Measurements from ENCODE around the gene NHP2. TPM values are rescaled to one million over a fixed set of nuclear protein-coding genes. Genes with fewer than 3 reads are reported as not detected.

Gene NHP2
- total and polyA plus RNA-seq, 2 experiments from 2014 or later, result 435 to 455 TPM

DNA sequence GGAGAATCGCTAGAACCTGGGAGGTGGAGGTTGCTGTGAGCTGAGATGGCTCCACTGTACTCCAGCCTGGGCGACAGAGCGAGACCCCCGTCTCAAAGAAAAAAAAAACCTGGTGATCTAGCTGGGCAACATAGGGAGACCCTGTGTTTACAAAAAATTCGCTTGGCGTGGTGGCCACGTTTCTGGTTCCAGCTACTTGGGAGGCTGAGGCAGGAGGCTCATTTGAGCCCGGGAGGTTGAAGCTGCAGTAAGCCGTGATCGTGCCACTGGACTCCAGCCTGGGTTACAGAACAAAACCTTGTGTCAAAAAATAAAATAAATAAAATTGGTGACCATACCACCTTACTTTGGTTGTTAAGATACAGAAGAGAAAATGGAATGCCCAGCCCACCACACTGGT lies 48.9 kb upstream of the NHP2 start:
- Histone ChIP-seq H4K20me1 (replicated peaks; ENCODE audit: insufficient read depth) (peaks cover 22% of the 10 kb centered on the region), H3K36me3 (ENCODE audit: insufficient read depth) (peaks cover 22% of the 10 kb centered on the region), H3K9me2 (ENCODE audit: insufficient read depth) (no peaks in the 10 kb centered on the region), H3K79me2 (replicated peaks; ENCODE audit: insufficient read depth) (peaks cover 39% of the 10 kb centered on the region), H3F3A (replicated peaks; ENCODE audit: low read depth) (peaks cover 23% of the 10 kb centered on the region), H3K4me2 (no peak overlapping the region), H3K4me3 (no peak overlapping the region), H2AFZ (no peak overlapping the region), H3K27ac (ENCODE audit: low read depth) (no peak overlapping the region), H3K27me3 (ENCODE audit: insufficient read depth) (no peaks in the 10 kb centered on the region), H3K4me1 (ENCODE audit: insufficient read depth) (peaks cover 23% of the 10 kb centered on the region)
- DNase-seq (ENCODE audit: low spot score) (no peak), ATAC-seq (no peak)
- Mint-ChIP-seq H3K27ac (no peak overlapping the region), H3K9me3 (peaks cover 8% of the 10 kb centered on the region), H3K36me3 (ENCODE audit: low read depth) (peaks cover 27% of the 10 kb centered on the region), H3K4me1 (peaks cover 28% of the 10 kb centered on the region), H3K27me3 (ENCODE audit: insufficient read depth, low read depth, poor library complexity) (peaks cover 27% of the 10 kb centered on the region), H3K4me3 (peak overlapping the region; percentile 48; the same call in 1 of the 3 replicates)
- TF ChIP-seq POLR2AphosphoS5 (IDR thresholded peaks at IDR 0.05; ENCODE audit: low read depth) (no peak), ZNF331 (CRISPR knock-in tag; IDR thresholded peaks at IDR 0.05; ENCODE audit: low read depth) (no peak), EZH2phosphoT487 (IDR thresholded peaks at IDR 0.05; ENCODE audit: unreplicated experiment) (no peak), REST (IDR thresholded peaks at IDR 0.05; ENCODE audit: unreplicated experiment) (no peak), NANOG (IDR thresholded peaks at IDR 0.05; ENCODE audit: borderline replicate concordance) (no peak), CTCF (conservative IDR thresholded peaks at IDR 0.05; ENCODE audit: low read depth in 2 of 2) (no peak), CREB1 (CRISPR knock-in tag; IDR thresholded peaks at IDR 0.05; ENCODE audit: low read depth) (no peak), STAT1 (IDR thresholded peaks at IDR 0.05; ENCODE audit: unreplicated experiment) (no peak), ETS1 (IDR thresholded peaks at IDR 0.05) (no peak), ZNF114 (CRISPR knock-in tag; IDR thresholded peaks at IDR 0.05) (no peak), EZH2 (IDR thresholded peaks at IDR 0.05; ENCODE audit: low read depth, unreplicated experiment) (no peak), JUNB (IDR thresholded peaks at IDR 0.05; ENCODE audit: unreplicated experiment) (no peak), ZNF462 (CRISPR knock-in tag; IDR thresholded peaks at IDR 0.05) (no peak)
